ENCODE results near the gene XPO6.

XPO6 gene

DNA sequence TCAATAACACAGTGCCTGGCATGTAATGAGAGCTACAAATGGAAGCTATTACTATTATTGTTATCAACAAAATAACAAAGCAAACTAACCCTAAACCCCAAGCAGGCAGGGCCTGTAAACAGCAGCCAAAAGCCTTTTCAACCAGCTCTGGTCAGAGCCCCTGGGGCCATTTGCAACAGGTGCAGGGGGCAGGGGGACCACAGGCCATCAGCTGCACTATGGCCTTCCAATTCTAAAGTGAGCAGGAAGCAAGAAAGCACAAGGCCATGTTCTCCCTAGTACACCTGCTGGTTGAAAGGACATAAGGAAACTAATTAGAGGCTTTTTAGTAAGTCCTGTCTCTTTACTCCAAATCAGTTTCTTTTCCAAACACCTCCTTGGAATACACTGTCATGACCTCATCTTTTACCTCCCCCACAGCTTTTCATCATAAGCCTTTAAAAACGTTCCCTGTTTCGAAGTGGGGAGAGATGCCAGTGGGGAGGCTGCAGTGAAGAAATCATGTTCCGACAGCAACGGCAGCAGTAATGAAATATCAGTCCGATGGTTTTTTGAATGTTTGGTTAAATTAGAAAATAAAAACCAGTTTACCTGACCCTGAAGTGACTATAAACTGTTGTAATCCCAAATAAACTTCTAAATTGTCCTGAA is 79.9 kb downstream of the XPO6 start:
- TF ChIP-seq ZNF384 (IDR thresholded peaks at IDR 0.05) = no peak
- TF ChIP-seq PKNOX1 (IDR thresholded peaks at IDR 0.05) = no peak
- no peak for TF ChIP-seq ELF4 (IDR thresholded peaks at IDR 0.05)
- no peak for TF ChIP-seq CTBP1 (IDR thresholded peaks at IDR 0.05; ENCODE audit: borderline replicate concordance)
- no peak for TF ChIP-seq TARDBP (IDR thresholded peaks at IDR 0.05)
- no peak for TF ChIP-seq NFRKB (IDR thresholded peaks at IDR 0.05)
- TF ChIP-seq FOXA1 (IDR thresholded peaks at IDR 0.05) = no peak
- TF ChIP-seq ARNT (IDR thresholded peaks at IDR 0.05) = no peak
- no peak for TF ChIP-seq HDGF (IDR thresholded peaks at IDR 0.05; ENCODE audit: borderline replicate concordance)
- TF ChIP-seq SP1 (IDR thresholded peaks at IDR 0.05) = no peak
- no peak for TF ChIP-seq FOXM1 (IDR thresholded peaks at IDR 0.05; ENCODE audit: borderline replicate concordance)
- TF ChIP-seq LEF1 (IDR thresholded peaks at IDR 0.05; ENCODE audit: borderline replicate concordance) = no peak
- TF ChIP-seq SUZ12 (IDR thresholded peaks at IDR 0.05) = no peak
- no peak for TF ChIP-seq FOXK2 (IDR thresholded peaks at IDR 0.05)
- TF ChIP-seq L3MBTL2 (conservative IDR thresholded peaks at IDR 0.05) = no peak
- no peak for TF ChIP-seq BHLHE40 (IDR thresholded peaks at IDR 0.05; ENCODE audit: borderline replicate concordance)
- ChIA-PET CTCF (interaction anchor here (0.6 kb wide), 2 partner anchors 14 to 49 kb away, joined by 3 read pairs; no protein-coding TSS in a partner anchor), POLR2A (no interaction called here)
- no peak for DNase-seq (ENCODE audit: extremely low spot score)

- DNase-seq (ENCODE audit: extremely low spot score) = no peak
- POLR2A ChIA-PET = no interaction called here
- TF ChIP-seq L3MBTL2 (conservative IDR thresholded peaks at IDR 0.05) = no peak
- TF ChIP-seq FOXM1 (IDR thresholded peaks at IDR 0.05; ENCODE audit: borderline replicate concordance) = no peak
- TF ChIP-seq SUZ12 (IDR thresholded peaks at IDR 0.05) = no peak
- TF ChIP-seq NFRKB (IDR thresholded peaks at IDR 0.05) = no peak
- no peak for TF ChIP-seq PKNOX1 (IDR thresholded peaks at IDR 0.05)
- CTCF ChIA-PET = interaction anchor here (0.6 kb wide), 1 partner anchor 14 kb away, joined by 3 read pairs; no protein-coding TSS in a partner anchor
Measured at GRCh38 chr16:28131181-28131580, 80.6 kb downstream of the XPO6 start.

DNA sequence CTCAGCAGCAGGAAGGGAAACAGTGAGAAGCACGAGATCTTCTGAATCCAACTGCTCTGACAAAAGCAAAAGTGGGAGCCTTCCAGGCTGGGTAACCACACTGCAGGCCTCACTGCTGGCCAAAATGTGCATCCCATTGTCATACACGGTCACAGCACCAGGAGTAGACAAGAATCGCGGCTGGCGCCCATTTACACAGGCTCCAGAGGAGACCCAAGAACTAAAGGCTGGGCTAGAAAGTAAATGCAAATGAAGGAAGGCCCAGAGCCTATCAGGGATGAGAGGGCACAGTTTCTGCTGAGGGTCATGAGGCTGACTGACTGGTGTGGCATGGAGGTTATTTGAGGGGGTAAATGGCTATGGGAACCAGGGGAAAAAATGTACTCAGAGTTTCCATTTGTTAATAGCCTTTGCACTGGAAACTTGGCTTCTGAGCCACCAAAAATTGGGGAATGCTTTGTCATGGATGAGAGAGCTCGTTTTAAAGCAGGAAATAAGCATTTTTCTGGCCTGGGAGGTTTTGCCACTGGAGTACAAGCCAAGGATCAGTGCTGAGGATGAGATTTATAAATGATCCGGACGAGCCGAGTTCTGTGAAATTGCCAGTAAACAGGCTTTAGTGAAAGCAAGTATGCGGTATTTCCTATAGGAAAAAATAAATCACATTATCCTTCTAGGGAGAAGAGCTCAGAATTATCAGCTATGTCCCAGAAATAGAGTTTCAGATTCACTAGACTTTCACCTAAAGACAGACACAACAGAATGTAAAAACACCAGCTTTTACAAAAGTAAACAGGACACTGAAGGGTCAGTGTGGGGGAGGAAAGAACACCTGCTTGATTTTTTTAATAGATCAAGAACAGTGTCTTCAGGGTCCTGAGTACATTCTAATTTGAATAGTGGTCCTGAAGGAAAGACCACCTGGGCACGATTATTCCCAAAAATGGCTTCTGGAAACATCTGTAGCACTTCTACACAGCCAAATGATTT is 81.4 kb downstream of the XPO6 start:
- POLR2A ChIA-PET = interaction anchor here (0.6 kb wide), 1 partner anchor 48 kb away, joined by 3 read pairs; no protein-coding TSS in a partner anchor
- DNase-seq (ENCODE audit: extremely low spot score) = no peak
- CTCF ChIA-PET = no interaction called here
- TF ChIP-seq FOXM1 (IDR thresholded peaks at IDR 0.05; ENCODE audit: borderline replicate concordance) = no peak
- TF ChIP-seq LEF1 (IDR thresholded peaks at IDR 0.05; ENCODE audit: borderline replicate concordance) = no peak
- TF ChIP-seq HDGF (IDR thresholded peaks at IDR 0.05; ENCODE audit: borderline replicate concordance) = no peak
- TF ChIP-seq SUZ12 (IDR thresholded peaks at IDR 0.05) = no peak
- TF ChIP-seq TARDBP (IDR thresholded peaks at IDR 0.05) = no peak
- no peak for TF ChIP-seq PKNOX1 (IDR thresholded peaks at IDR 0.05)
- no peak for TF ChIP-seq ZNF384 (IDR thresholded peaks at IDR 0.05)
- TF ChIP-seq CTBP1 (IDR thresholded peaks at IDR 0.05; ENCODE audit: borderline replicate concordance) = no peak
- TF ChIP-seq L3MBTL2 (conservative IDR thresholded peaks at IDR 0.05) = no peak
- no peak for TF ChIP-seq FOXK2 (IDR thresholded peaks at IDR 0.05)
- no peak for TF ChIP-seq SP1 (IDR thresholded peaks at IDR 0.05)
- no peak for TF ChIP-seq ARNT (IDR thresholded peaks at IDR 0.05)
- no peak for TF ChIP-seq FOXA1 (IDR thresholded peaks at IDR 0.05)
- TF ChIP-seq NFRKB (IDR thresholded peaks at IDR 0.05) = no peak
- no peak for TF ChIP-seq ELF4 (IDR thresholded peaks at IDR 0.05)
- TF ChIP-seq BHLHE40 (IDR thresholded peaks at IDR 0.05; ENCODE audit: borderline replicate concordance) = no peak

DNA sequence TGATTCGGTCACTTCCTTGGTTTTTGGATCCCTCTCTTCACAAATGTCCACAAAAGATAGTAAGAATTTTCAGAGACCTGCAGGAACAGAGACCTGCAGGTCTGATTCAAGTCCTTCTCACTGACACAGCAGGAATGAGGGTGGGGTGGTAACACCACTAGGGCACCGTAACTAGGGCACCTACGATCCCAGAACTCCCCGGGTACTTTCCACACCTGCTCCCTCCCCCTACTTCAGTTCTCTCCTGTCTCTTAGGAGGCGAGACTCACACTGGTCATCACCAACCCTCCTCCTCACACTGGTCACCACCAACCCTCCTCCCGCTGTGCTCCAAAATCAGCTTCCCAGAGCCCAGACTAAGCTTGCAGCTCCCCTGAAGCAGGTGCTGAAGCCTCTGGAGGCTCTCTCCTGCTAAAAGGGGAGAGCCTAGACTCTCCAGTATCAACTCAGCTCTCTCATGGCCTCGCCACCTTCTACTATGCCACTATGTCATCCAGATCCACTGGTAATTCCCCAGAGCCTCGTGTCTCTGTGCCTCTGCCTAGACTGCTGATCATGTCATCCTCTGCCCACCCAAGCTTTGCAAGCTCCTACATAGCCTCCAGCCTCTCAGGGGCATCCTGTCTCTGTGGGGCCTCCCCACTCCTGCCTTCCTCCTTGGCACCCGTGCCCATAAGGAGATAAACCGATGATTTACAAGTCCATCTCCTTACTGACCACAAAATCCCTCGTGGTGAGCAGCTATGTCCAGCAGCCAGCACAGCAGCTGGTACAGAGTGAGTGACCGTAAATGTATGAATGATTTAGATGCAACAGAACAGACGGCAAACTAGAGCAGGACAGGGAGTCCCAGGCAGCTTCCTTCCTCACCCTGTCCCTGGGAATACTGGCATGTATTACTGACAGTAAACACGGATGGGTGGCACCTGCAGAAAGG is 84.8 kb downstream of the XPO6 start:
- ChIA-PET CTCF (no interaction called here), POLR2A (no interaction called here)
- TF ChIP-seq SP1 (IDR thresholded peaks at IDR 0.05) (no peak), ZNF384 (IDR thresholded peaks at IDR 0.05) (no peak), FOXK2 (IDR thresholded peaks at IDR 0.05) (no peak), SUZ12 (IDR thresholded peaks at IDR 0.05) (no peak), FOXM1 (IDR thresholded peaks at IDR 0.05; ENCODE audit: borderline replicate concordance) (no peak), LEF1 (IDR thresholded peaks at IDR 0.05; ENCODE audit: borderline replicate concordance) (no peak), PKNOX1 (IDR thresholded peaks at IDR 0.05) (no peak), TARDBP (IDR thresholded peaks at IDR 0.05) (no peak), HDGF (IDR thresholded peaks at IDR 0.05; ENCODE audit: borderline replicate concordance) (no peak), L3MBTL2 (conservative IDR thresholded peaks at IDR 0.05) (no peak), ARNT (IDR thresholded peaks at IDR 0.05) (no peak)
- DNase-seq (ENCODE audit: extremely low spot score) = no peak

Data from HEK293T (cell line).